Endothelial cell (in vitro differentiated cells): Measurements from ENCODE around the gene CXorf58. TPM values are rescaled to one million over a fixed set of nuclear protein-coding genes. Genes with fewer than 3 reads are reported as not detected.

ENCODE experiments used
- DNase-seq: peaks from one replicate; pipeline ENCODE4 v3.0.0; 2021; ENCODE audit warnings: low spot score
- H3K27ac Mint-ChIP-seq: one replicate; pipeline ENCODE4 v1.8.0; 2021; ENCODE audit warnings: mixed read lengths, inconsistent platforms; ENCODE audit not compliant: unreplicated experiment
- H3K27me3 Mint-ChIP-seq: one replicate; pipeline ENCODE4 v1.8.0; 2021; ENCODE audit warnings: mild to moderate bottlenecking, moderate library complexity, mixed read lengths, inconsistent platforms; ENCODE audit not compliant: unreplicated experiment
- H3K36me3 Mint-ChIP-seq: one replicate; pipeline ENCODE4 v1.8.0; 2021; ENCODE audit warnings: mild to moderate bottlenecking, low read depth, mixed read lengths, inconsistent platforms; ENCODE audit not compliant: unreplicated experiment
- H3K4me1 Mint-ChIP-seq: one replicate; pipeline ENCODE4 v1.8.0; 2021; ENCODE audit warnings: mild to moderate bottlenecking, mixed read lengths, inconsistent platforms; ENCODE audit not compliant: unreplicated experiment
- H3K4me3 Mint-ChIP-seq: one replicate; pipeline ENCODE4 v1.8.0; 2021; ENCODE audit warnings: mild to moderate bottlenecking, mixed read lengths, inconsistent platforms; ENCODE audit not compliant: unreplicated experiment
- H3K9me3 Mint-ChIP-seq: one replicate; pipeline ENCODE4 v1.8.0; 2021; ENCODE audit warnings: mixed read lengths, inconsistent platforms; ENCODE audit not compliant: unreplicated experiment
- total RNA-seq: library from RNA; stranded (reverse); fragmentation: NEBNext Ultra II Directional; extraction: Animal tissue kit (Norgen Biotek cat#: 25700); gene quantifications from one replicate; pipeline ENCODE4 v1.2.1, GENCODE V29; 2021; ENCODE audit not compliant: unreplicated experiment
- TF ChIP-seq, protein P1 (sequence below): fragments of 200-600 bp; sonication (generic); IDR thresholded peaks from one replicate; pipeline ENCODE4 v1.5.0; 2021; ENCODE audit warnings: antibody characterized with exemption; ENCODE audit not compliant: unreplicated experiment

CXorf58 gene
- total RNA-seq, 1 donor from 2014 or later = not detected

DNA sequence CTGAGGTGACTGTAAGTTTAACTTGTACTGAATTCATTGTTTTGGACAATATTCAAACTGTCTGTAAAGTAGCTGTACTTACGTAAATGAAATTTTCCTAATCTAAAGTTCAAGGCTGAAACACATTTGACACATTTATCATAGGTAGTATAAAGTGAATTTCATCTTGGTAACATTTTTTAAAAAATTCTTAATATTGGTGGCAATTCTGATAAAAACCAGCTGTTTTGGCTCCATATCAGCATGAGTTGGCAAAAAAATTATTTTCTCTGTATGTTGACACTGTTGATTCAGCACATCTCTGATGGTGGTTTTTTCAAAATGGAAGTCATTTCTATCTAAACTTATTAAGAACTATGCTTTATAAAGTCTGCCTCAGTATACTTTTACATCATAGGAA lies 30.9 kb downstream of the CXorf58 start:
- no peaks in the 10 kb centered on the region for H3K36me3 Mint-ChIP-seq
- no peak overlapping the region for H3K4me3 Mint-ChIP-seq
- no peaks in the 10 kb centered on the region for H3K9me3 Mint-ChIP-seq
- TF ChIP-seq, protein P1, sequence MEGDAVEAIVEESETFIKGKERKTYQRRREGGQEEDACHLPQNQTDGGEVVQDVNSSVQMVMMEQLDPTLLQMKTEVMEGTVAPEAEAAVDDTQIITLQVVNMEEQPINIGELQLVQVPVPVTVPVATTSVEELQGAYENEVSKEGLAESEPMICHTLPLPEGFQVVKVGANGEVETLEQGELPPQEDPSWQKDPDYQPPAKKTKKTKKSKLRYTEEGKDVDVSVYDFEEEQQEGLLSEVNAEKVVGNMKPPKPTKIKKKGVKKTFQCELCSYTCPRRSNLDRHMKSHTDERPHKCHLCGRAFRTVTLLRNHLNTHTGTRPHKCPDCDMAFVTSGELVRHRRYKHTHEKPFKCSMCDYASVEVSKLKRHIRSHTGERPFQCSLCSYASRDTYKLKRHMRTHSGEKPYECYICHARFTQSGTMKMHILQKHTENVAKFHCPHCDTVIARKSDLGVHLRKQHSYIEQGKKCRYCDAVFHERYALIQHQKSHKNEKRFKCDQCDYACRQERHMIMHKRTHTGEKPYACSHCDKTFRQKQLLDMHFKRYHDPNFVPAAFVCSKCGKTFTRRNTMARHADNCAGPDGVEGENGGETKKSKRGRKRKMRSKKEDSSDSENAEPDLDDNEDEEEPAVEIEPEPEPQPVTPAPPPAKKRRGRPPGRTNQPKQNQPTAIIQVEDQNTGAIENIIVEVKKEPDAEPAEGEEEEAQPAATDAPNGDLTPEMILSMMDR = no peak
- H3K27me3 Mint-ChIP-seq = no peaks in the 10 kb centered on the region
- H3K27ac Mint-ChIP-seq = no peak overlapping the region
- no peaks in the 10 kb centered on the region for H3K4me1 Mint-ChIP-seq
- no peak for DNase-seq

DNA sequence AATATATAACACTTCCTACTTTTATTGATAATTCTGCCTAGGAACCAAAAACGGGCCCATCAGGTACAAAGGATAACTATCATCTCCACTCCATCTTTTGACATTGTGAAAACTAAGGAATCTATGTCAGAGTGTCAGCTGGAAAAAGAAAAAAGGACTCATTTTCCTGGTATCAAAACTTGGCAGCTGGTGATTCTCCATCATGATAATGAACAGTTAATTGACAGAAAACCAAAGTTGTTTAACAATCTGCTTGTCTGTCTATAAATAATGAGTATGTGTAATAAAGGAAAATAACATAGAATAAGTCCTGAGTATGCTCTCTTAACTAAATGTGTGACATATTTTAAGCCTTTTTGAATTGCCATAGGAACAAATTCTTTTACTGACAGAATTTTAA lies 31.4 kb downstream of the CXorf58 start:
- DNase-seq = no peak
- Mint-ChIP-seq H3K36me3 (no peaks in the 10 kb centered on the region), H3K4me3 (no peak overlapping the region), H3K27ac (no peak overlapping the region), H3K27me3 (no peaks in the 10 kb centered on the region), H3K9me3 (no peaks in the 10 kb centered on the region), H3K4me1 (no peaks in the 10 kb centered on the region)
- TF ChIP-seq, protein P1 = no peak

DNA sequence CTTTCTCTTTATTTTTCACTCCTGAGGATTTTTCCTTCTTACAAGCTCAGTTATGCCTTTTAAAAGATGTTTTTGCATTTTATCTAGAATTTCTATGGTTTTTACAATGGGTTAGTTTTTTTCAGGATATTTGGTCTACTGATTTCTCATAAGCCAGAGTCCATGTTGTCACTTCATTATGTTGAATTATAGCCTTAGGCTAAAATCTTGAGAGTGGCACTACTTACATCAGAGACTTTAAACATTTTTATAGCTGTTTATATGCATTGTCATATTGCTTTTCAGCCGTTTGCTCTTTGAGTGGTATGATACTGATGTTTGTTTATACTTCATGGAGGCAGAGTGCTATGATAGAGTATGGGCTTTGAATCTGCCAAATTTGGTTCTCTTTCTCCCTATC lies 36.4 kb downstream of the CXorf58 start:
- Mint-ChIP-seq H3K27ac (no peak overlapping the region), H3K4me1 (no peaks in the 10 kb centered on the region), H3K4me3 (no peak overlapping the region), H3K9me3 (no peaks in the 10 kb centered on the region), H3K27me3 (no peaks in the 10 kb centered on the region), H3K36me3 (no peaks in the 10 kb centered on the region)
- TF ChIP-seq, protein P1 = no peak
- no peak for DNase-seq

DNA sequence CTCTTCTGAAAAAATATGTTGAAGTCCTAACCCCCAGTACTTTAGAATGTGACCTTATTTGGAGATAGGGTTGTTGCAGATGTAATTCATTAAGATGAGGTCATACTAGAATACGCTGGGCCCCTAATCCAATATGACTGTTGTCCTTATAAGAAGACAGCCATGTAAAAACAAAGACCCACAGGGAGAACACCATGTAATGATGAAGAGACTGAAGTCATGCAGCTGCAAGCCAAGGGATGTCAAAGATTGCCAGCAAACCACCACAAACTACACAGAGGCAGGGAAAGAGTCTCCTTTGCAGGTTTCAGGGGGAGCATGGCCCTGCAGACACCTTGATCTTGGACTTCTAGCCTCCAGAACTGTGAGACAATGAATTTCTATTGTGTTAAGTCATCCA lies 37.4 kb downstream of the CXorf58 start:
- H3K27ac Mint-ChIP-seq = no peak overlapping the region
- H3K27me3 Mint-ChIP-seq = no peaks in the 10 kb centered on the region
- TF ChIP-seq, protein P1 = no peak
- DNase-seq = no peak
- H3K9me3 Mint-ChIP-seq = no peaks in the 10 kb centered on the region
- no peak overlapping the region for H3K4me3 Mint-ChIP-seq
- H3K36me3 Mint-ChIP-seq = no peaks in the 10 kb centered on the region
- H3K4me1 Mint-ChIP-seq = no peaks in the 10 kb centered on the region

DNA sequence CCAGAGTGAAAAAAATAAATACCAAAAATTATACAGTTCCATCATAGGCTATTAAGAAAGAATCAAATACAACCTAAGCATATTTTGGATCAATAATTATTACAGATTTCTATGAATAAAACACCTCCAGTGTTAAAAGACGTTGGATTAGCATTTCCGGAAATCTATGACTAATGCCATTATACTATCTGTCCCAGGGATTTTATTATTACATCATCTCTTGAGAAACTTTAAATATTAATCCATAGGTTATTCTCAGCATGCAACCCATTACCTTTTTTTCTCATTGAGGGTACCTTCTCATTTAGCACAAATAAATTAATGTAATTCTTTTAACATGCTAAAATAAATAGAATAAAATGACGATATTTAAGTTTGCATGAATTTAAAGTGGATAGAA lies 44.6 kb downstream of the CXorf58 start:
- Mint-ChIP-seq H3K9me3 (no peaks in the 10 kb centered on the region), H3K27ac (no peak overlapping the region), H3K36me3 (no peaks in the 10 kb centered on the region), H3K27me3 (no peaks in the 10 kb centered on the region), H3K4me1 (no peaks in the 10 kb centered on the region), H3K4me3 (no peak overlapping the region)
- DNase-seq = no peak
- TF ChIP-seq, protein P1 = no peak
